Lower lobe of right lung (tissue), 2 donors: ENCODE results near the gene LAMTOR4. TPM values are rescaled to one million over a fixed set of nuclear protein-coding genes. Genes with fewer than 3 reads are reported as not detected.
A peak's percentile ranks its signal among the peaks of the same experiment; 100 is the strongest.

Experiments
- ATAC-seq, 2 donors: fragments of 200-7000 bp; cut with Tn5 transposase; one replicate each; pipeline ENCODE4 v1.9.1; 2020 to 2022; ENCODE audit warnings: mild to moderate bottlenecking in 2 of 2, moderate library complexity in 2 of 2
- DNase-seq: peaks from one replicate; pipeline ENCODE4 v3.0.0-alpha.2; 2020
- H3K27ac ChIP-seq: fragments of 200-600 bp; one replicate; pipeline ENCODE4 v1.8.0; 2022
- H3K27me3 ChIP-seq: fragments of 200-600 bp; one replicate; pipeline ENCODE4 v1.8.0; 2022; ENCODE audit warnings: low read depth
- H3K36me3 ChIP-seq: fragments of 200-600 bp; one replicate; pipeline ENCODE4 v1.8.0; 2022; ENCODE audit warnings: mild to moderate bottlenecking
- H3K4me1 ChIP-seq: fragments of 200-600 bp; one replicate; pipeline ENCODE4 v1.8.0; 2022
- H3K4me3 ChIP-seq: fragments of 200-600 bp; one replicate; pipeline ENCODE4 v1.8.0; 2022; ENCODE audit warnings: mild to moderate bottlenecking
- H3K9me3 ChIP-seq: fragments of 200-600 bp; one replicate; pipeline ENCODE4 v1.8.0; 2022
- CTCF ChIP-seq: fragments of 200-600 bp; IDR thresholded peaks from one replicate; pipeline ENCODE4 v1.8.0; 2022; ENCODE audit warnings: antibody characterized with exemption, mild to moderate bottlenecking
- intact Hi-C: fragments of 100-400 bp; cut with DNase I; formaldehyde crosslinking; loops from one replicate; pipeline ENCODE4 v1.11.0; 2022
- total RNA-seq: library from RNA; stranded (reverse); fragmentation: NEBNext Ultra II Directional; extraction: Animal tissue kit (Norgen Biotek cat#: 25700); gene quantifications from one replicate; pipeline ENCODE4 v1.2.1, GENCODE V29; 2021
- donor health status: DM: no; HTN: yes; CAD: no; lungs with severe emphysema.

The LAMTOR4 gene
- total RNA-seq, 1 donor from 2014 or later, result 131 TPM

GRCh38 chr7:100171840-100172239 lies 23.1 kb downstream of the LAMTOR4 start:
- ATAC-seq (peak in 1 of 2 donors; percentile 3), DNase-seq (no peak)
- peaks cover 37% of the 10 kb centered on the region for H3K4me1 ChIP-seq
- H3K27me3 ChIP-seq, result peaks cover 26% of the 10 kb centered on the region
- no peak overlapping the region for H3K27ac ChIP-seq
- H3K4me3 ChIP-seq, result peak overlapping the region; percentile 45
- H3K36me3 ChIP-seq, result no peaks in the 10 kb centered on the region
- H3K9me3 ChIP-seq, result no peaks in the 10 kb centered on the region
- intact Hi-C loops, result no loop called here
- TF ChIP-seq CTCF, result no peak

GRCh38 chr7:100173806-100174495 lies 25.2 kb downstream of the LAMTOR4 start:
- DNase-seq, result no peak

GRCh38 chr7:100174582-100174981 lies 25.9 kb downstream of the LAMTOR4 start:
- intact Hi-C loops, result no loop called here
- no peak for DNase-seq

More at GRCh38 chr7:100173806-100174495, 25.2 kb downstream of the LAMTOR4 start:
- no peak overlapping the region for H3K27ac ChIP-seq
- H3K4me1 ChIP-seq, result peaks cover 26% of the 10 kb centered on the region
- H3K9me3 ChIP-seq, result no peaks in the 10 kb centered on the region
- H3K4me3 ChIP-seq, result no peak overlapping the region
- intact Hi-C loops, result no loop called here
- H3K36me3 ChIP-seq, result no peaks in the 10 kb centered on the region
- ATAC-seq, result no peak
- TF ChIP-seq CTCF, result no peak
- H3K27me3 ChIP-seq, result peaks cover 22% of the 10 kb centered on the region

GRCh38 chr7:100175296-100175935 lies 26.7 kb downstream of the LAMTOR4 start:
- Histone ChIP-seq H3K4me3 (no peak overlapping the region), H3K9me3 (no peaks in the 10 kb centered on the region), H3K27ac (no peak overlapping the region), H3K4me1 (peaks cover 21% of the 10 kb centered on the region), H3K27me3 (peaks cover 17% of the 10 kb centered on the region), H3K36me3 (no peaks in the 10 kb centered on the region)
- ATAC-seq (no peak), DNase-seq (no peak)
- intact Hi-C loops, result no loop called here
- TF ChIP-seq CTCF, result no peak

More at GRCh38 chr7:100174582-100174981, 25.9 kb downstream of the LAMTOR4 start:
- no peak for ATAC-seq
- Histone ChIP-seq H3K36me3 (no peaks in the 10 kb centered on the region), H3K4me3 (no peak overlapping the region), H3K4me1 (peaks cover 21% of the 10 kb centered on the region), H3K27me3 (peaks cover 20% of the 10 kb centered on the region), H3K27ac (no peak overlapping the region), H3K9me3 (no peaks in the 10 kb centered on the region)
- no peak for TF ChIP-seq CTCF

- Histone ChIP-seq H3K4me3 (peak overlapping the region; percentile 55), H3K27ac (no peak overlapping the region), H3K4me1 (peaks cover 15% of the 10 kb centered on the region), H3K27me3 (peaks cover 9% of the 10 kb centered on the region), H3K36me3 (no peaks in the 10 kb centered on the region), H3K9me3 (no peaks in the 10 kb centered on the region)
- no peak for TF ChIP-seq CTCF
- DNase-seq (no peak), ATAC-seq (no peak)
- intact Hi-C loops, result no loop called here
Measured at GRCh38 chr7:100176096-100177044, 27.7 kb downstream of the LAMTOR4 start.
